Smooth muscle cell (in vitro differentiated cells): ENCODE results near the gene PARP1. TPM values are rescaled to one million over a fixed set of nuclear protein-coding genes. Genes with fewer than 3 reads are reported as not detected.

Source experiments
- DNase-seq: peaks from one replicate; lab custom pipeline; 2025; ENCODE audit not compliant: unreplicated experiment; lab: John Stamatoyannopoulos, UW
- H2AFZ ChIP-seq: fragments of 200-600 bp; sonication (generic); 2 replicates; pipeline ENCODE4 v1.6.0; 2016; ENCODE audit warnings: antibody characterized with exemption, low read depth, mild to moderate bottlenecking
- H3F3A ChIP-seq: fragments of 200-600 bp; sonication (generic); 2 replicates; pipeline ENCODE4 v1.6.0; 2017; ENCODE audit warnings: antibody characterized with exemption, low read depth
- H3K27ac ChIP-seq: fragments of 200-600 bp; sonication (generic); 2 replicates; pipeline ENCODE4 v1.5.1; 2016; ENCODE audit warnings: low read depth, mild to moderate bottlenecking
- H3K27me3 ChIP-seq: fragments of 200-600 bp; sonication (generic); 2 replicates; pipeline ENCODE4 v1.6.1; 2016; ENCODE audit warnings: low read depth, mild to moderate bottlenecking
- H3K36me3 ChIP-seq: fragments of 200-600 bp; sonication (generic); 2 replicates; pipeline ENCODE4 v1.5.1; 2016; ENCODE audit warnings: low read depth
- H3K4me1 ChIP-seq: fragments of 200-600 bp; sonication (generic); 2 replicates; pipeline ENCODE4 v1.5.1; 2016; ENCODE audit warnings: low read depth
- H3K4me2 ChIP-seq: fragments of 200-600 bp; sonication (generic); 2 replicates; pipeline ENCODE4 v1.6.0; 2016; ENCODE audit warnings: mild to moderate bottlenecking
- H3K4me3 ChIP-seq: fragments of 200-600 bp; sonication (generic); 2 replicates; pipeline ENCODE4 v1.5.1; 2016; ENCODE audit warnings: mild to moderate bottlenecking
- H3K79me2 ChIP-seq: fragments of 200-600 bp; sonication (generic); 2 replicates; pipeline ENCODE4 v1.6.0; 2016; ENCODE audit warnings: low read depth, mild to moderate bottlenecking
- H3K9ac ChIP-seq: fragments of 200-600 bp; sonication (generic); 2 replicates; pipeline ENCODE4 v1.6.0; 2016; ENCODE audit warnings: low read depth
- H3K9me3 ChIP-seq: fragments of 200-600 bp; sonication (generic); replicated peaks from 2 replicates; pipeline ENCODE4 v1.5.1; 2016; ENCODE audit warnings: low read depth
- H4K20me1 ChIP-seq: fragments of 200-600 bp; sonication (generic); 2 replicates; pipeline ENCODE4 v1.6.0; 2016; ENCODE audit warnings: low read depth
- CTCF ChIP-seq: fragments of 200-600 bp; sonication (generic); IDR thresholded peaks from 2 replicates; pipeline ENCODE4 v1.5.1; 2017; ENCODE audit warnings: borderline replicate concordance, mild to moderate bottlenecking, antibody characterized with exemption; ENCODE audit not compliant: insufficient read depth, poor library complexity, severe bottlenecking
- WGBS: methylation state at CpG from one replicate; pipeline ENCODE4 v1.1.7; 2016; ENCODE audit warnings: low lambda C conversion rate; 5-methylcytosine and 5-hydroxymethylcytosine counted together
- polyA plus RNA-seq: library from polyadenylated mRNA; unstranded; fragments of >200 nt; fragmentation: Nextera tagmentation; extraction: Ambion mirVana; gene quantifications from 2 replicates; pipeline ENCODE4 v1.2.1, GENCODE V29; 2016
- total RNA-seq: library from RNA; depleted of rRNA; stranded (reverse); fragments of >200 nt; gene quantifications from 2 replicates; pipeline ENCODE4 v1.2.3, GENCODE V29; 2014

The PARP1 gene
- total and polyA plus RNA-seq, 2 experiments from 2014 or later = 27.4 to 38.5 TPM

- Histone ChIP-seq H3K9me3 (no peaks in the 10 kb centered on the region), H4K20me1 (no peaks in the 10 kb centered on the region), H2AFZ (no peak overlapping the region), H3K4me2 (no peak overlapping the region), H3K27ac (no peak overlapping the region), H3K79me2 (no peaks in the 10 kb centered on the region), H3K36me3 (peaks cover 3% of the 10 kb centered on the region), H3K27me3 (no peaks in the 10 kb centered on the region), H3K9ac (no peak overlapping the region), H3F3A (no peaks in the 10 kb centered on the region), H3K4me1 (no peaks in the 10 kb centered on the region), H3K4me3 (no peak overlapping the region)
- WGBS = 95% methylated on average over 15 of the region's 15 CpGs
- DNase-seq = no peak
- no peak for TF ChIP-seq CTCF
Measured at GRCh38 chr1:226364901-226365565, 42.9 kb downstream of the PARP1 start.

- Histone ChIP-seq H3K27me3 (no peaks in the 10 kb centered on the region), H3K4me2 (no peak overlapping the region), H3K4me3 (no peak overlapping the region), H3K36me3 (peaks cover 3% of the 10 kb centered on the region), H2AFZ (no peak overlapping the region), H3F3A (no peaks in the 10 kb centered on the region), H3K9ac (no peak overlapping the region), H4K20me1 (no peaks in the 10 kb centered on the region), H3K4me1 (no peaks in the 10 kb centered on the region), H3K9me3 (no peaks in the 10 kb centered on the region), H3K79me2 (no peaks in the 10 kb centered on the region), H3K27ac (no peak overlapping the region)
- WGBS = 63% methylated on average over 7 of the region's 7 CpGs
- no peak for DNase-seq
- no peak for TF ChIP-seq CTCF
Measured at GRCh38 chr1:226364514-226364899, 43.4 kb downstream of the PARP1 start.

- no peak overlapping the region for H3K9ac ChIP-seq
- no peaks in the 10 kb centered on the region for H3K4me1 ChIP-seq
- no peaks in the 10 kb centered on the region for H3K27me3 ChIP-seq
- no peaks in the 10 kb centered on the region for H3K79me2 ChIP-seq
- no peaks in the 10 kb centered on the region for H4K20me1 ChIP-seq
- H2AFZ ChIP-seq = no peak overlapping the region
- H3K36me3 ChIP-seq = peaks cover 3% of the 10 kb centered on the region
- H3K27ac ChIP-seq = no peak overlapping the region
- no peak overlapping the region for H3K4me3 ChIP-seq
- no peak overlapping the region for H3K4me2 ChIP-seq
- no peak for DNase-seq
- no peaks in the 10 kb centered on the region for H3K9me3 ChIP-seq
- no peak for TF ChIP-seq CTCF
- H3F3A ChIP-seq = no peaks in the 10 kb centered on the region
- 84% methylated on average over 9 of the region's 9 CpGs for WGBS
Measured at GRCh38 chr1:226363801-226364513, 43.9 kb downstream of the PARP1 start.
